Measurements from ENCODE around the gene RAB2B.

DNA sequence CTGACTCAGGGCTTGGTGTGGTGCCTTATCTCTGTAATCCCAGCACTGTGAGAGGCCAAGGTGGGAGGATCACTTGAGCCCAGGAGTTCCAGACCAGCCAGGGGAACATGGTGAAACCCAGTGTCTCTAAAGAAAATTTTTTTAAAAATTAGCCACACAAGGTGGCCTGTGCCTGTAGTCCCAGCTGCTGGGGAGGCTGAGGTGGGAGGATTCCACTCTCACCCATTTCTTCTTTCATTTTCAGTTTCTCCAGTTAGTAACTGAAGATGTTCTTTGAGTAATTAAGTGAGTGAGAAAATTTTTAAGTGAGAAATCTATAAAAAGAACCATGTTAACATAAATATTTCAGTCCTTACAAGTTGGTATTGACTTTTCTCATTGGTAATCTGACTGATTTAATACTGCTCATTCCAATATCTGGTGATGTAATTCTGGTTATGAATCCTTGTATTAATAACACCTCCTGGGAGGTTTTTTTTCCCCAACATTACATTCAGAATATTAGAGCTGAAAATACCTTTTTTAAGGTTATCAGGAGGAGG is 28.3 kb upstream of the RAB2B start:
- TF ChIP-seq EP300 (IDR thresholded peaks at IDR 0.05) (no peak), POLR2A (IDR thresholded peaks at IDR 0.05) (no peak)

Measured in suprapubic skin (tissue), 2 donors.